HG03025 (cell line): ENCODE measurements around the gene DLST.
"Not testable (repeated sequence)": the region's sequence is repeated elsewhere in the genome, so short reads cannot be mapped to it uniquely, and the experiment has no call there.

Source experiments
- ATAC-seq: cut with Tn5 transposase; IDR thresholded peaks from one replicate; pipeline ENCODE4 v1.9.1; 2021; ENCODE audit warnings: mild to moderate bottlenecking, moderate library complexity; ENCODE audit not compliant: unreplicated experiment, low FRiP score

DLST gene

DNA sequence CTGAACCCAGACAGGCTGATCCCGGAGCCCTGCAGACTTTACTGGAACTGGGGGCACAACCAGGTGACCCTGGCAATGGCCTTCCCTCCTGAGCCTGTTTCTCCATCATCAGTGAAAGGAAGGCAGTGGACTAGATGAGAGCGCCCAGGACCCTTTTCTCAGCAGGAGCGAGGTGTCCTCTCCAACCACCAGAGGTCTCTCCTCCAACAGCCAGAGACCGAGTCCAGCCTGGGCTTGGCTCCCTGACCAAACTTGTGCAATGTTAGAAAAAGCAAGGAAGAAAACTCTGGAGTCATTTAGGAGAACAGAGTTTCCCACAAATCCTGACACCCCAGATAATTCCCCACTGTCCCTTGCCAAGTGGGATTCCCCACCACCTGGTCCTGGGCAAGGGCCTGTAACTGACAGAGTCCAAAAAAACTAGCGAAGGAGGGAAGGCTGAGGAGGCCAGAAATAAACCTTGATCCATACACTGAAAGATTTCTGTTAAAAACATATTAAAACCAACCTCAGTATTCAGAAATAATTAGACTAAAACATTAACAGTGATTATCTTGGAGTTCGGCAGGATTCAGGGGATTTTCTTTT lies 32.4 kb downstream of the DLST start:
- no peak for ATAC-seq

DNA sequence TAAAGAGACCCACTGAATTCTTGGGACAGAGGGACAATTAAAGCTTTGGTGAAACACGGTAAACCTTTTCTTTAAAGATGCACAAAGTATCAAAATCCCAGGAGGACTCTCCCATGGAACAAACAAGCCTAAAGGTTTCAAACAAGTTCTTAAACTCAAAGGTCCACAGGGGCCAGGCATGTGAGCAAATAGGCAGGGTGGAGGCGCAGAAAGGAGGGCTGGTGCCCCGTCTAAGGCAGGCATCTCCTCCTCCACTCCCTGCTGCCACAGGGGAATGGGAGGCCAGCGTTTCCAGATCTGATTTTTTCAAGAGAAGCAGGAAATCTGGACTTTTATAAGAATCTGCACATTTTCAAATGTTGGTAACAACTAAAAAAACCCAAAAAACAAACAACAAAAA lies 33.7 kb downstream of the DLST start:
- ATAC-seq: no peak

DNA sequence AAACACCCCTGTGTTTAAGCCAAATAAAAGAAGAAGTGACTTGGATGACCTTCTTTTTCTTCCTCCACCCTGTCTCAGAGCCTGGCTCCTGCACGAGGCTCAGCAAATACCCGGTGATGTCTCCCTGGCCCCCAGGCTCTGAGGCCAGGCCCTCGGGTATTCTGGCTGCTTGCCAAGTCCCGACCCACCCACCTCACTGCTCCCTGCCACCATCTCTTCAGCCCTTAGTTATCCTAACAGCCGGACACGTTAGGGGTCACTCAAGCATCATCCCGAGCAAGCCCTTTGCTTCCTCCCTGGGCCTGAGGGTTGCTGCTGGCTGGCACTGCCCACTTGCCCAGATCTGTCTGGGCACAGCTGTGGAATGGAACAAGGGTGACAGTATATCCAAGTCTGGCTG lies 34.1 kb downstream of the DLST start:
- no peak for ATAC-seq

DNA sequence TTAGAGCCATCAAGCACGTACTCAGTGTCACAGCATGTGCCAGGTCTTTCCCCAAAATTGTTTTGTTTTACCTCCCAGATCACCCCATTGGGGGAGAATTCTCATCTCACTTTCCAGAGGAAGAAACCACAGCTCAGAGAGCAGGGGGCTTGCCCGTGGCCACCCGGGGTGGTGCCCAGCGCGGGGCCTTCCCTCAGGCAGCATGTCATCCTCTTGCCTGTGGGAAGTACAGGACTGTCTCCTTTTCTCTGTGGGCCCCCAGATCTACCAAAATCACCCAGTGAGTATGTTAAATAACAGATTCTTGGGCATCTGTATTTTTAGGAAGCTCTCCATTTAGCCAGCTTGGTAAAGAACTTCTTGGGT lies 35.4 kb downstream of the DLST start:
- ATAC-seq: no peak

DNA sequence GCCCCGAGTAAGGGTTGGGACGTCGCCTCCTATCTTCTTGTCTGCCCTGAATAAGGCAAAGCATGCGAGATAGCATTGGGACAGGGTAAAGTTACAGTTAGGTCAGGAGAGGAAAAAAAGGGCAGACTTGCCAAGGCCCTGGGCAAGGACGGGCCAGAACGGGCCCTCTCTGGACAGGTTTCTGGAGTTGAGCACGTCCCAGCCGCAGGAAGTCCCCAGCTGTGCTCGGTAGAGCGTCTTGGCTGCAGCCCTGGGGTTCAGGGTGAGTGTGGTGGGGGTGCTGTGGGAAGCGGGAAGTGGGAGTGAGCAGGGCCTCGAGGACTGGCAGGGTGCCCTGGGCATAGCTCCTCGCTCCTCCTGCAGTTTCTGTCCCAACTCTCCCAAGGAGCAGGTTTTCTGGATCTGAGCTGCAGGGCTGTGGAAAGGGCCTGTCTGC lies 35.9 kb downstream of the DLST start:
- ATAC-seq: no peak

DNA sequence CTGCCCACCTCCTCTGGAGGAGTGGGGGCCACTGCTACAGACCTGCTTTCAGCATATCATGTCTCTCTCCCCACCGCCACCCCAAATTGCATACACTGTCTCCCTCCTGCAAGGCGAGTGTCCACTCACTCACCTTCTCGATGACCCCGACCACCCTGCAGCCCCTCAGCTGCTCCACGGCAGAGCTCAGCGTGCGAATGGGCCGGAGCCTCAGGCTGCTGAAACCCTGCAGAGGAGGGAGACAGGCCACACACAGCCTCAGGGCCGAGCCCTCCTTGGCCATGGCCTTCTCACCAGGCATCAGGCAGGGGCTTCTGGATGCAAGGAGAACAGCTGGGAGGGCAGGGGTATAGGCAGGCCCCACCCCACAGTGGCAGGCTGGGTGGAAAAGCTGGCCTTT lies 36.7 kb downstream of the DLST start:
- no peak for ATAC-seq

DNA sequence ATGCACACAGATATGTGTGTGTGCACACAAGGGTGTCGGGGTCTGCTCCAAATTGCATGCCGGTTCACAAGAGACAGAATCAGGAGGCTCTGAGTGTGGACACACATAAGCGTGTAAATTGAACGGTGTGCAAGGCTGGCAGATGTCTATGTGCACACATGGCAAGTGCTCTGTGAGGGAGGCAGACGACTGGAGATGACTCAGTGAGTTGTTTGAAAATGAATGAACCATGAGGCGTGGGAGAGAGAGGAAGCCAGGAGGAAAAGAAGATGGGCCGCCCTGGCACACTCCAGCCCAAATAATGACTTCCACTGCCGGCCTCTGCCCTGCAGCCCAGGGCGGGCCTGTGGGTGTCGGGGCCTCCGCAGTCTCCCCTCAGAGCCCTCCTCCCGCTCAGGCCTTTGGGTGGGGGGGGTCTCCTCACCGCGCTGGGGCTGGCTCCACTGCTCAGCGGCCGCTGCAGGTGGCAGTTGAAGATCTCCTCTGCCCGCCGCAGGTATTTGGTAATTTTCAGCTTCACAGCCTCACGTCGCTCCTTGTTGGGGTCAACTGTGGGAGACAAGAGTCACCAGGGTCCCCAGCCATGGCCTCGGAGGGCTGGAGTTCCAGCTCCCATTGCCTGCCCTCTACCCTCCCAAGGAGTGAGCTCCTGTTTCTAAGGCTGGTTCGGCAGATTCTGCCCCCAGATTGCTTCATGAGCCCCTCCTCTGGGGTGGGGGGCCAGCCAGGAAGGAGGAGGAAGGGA lies 37.9 kb downstream of the DLST start:
- ATAC-seq: no peak

DNA sequence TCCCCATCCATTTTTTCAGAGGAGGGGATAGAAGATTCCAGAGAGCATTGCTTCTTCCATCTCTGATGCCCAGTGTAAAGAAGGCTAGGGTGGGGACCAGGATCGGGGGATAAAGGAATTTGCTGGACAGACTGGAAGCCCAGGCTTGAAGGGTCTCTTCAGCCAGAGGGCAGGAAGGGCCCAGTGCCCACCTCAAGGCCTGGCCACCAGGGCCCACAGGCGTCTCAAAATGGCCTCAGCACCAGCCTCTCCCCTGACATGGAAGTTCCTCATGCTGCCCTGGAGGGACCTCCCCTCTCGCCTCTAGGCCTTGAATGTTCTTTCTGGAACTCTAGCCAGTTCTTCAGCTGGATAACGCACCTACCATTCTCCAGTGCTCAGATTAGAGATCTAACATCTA lies 38.6 kb downstream of the DLST start:
- no peak for ATAC-seq

DNA sequence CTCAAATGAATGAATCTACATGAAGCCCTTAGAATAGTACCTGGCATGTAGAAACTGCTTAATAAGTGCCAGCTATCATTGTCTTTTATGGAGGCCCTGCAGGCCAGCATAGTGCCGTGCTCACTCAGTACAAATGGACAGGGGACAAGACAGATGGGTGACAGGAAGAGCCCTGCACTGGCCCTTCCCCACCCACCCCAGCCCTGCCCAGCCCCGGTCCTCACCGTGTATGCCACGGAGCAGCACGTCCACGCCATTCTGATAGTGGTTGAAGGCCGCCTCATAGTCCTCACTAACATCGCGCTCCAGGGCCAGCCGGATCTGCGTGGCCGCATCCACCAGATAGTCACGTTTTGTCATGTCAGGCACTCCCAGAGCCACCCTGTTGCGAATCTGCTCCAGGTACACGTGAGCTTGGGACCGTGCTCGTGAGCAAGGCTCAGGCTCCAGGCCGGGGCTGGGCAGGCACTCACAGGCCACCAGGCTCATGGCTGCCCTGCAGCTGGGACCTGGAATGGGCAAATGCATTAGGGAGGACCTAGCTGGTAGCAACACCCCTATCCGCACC lies 39.4 kb downstream of the DLST start:
- ATAC-seq: no peak

DNA sequence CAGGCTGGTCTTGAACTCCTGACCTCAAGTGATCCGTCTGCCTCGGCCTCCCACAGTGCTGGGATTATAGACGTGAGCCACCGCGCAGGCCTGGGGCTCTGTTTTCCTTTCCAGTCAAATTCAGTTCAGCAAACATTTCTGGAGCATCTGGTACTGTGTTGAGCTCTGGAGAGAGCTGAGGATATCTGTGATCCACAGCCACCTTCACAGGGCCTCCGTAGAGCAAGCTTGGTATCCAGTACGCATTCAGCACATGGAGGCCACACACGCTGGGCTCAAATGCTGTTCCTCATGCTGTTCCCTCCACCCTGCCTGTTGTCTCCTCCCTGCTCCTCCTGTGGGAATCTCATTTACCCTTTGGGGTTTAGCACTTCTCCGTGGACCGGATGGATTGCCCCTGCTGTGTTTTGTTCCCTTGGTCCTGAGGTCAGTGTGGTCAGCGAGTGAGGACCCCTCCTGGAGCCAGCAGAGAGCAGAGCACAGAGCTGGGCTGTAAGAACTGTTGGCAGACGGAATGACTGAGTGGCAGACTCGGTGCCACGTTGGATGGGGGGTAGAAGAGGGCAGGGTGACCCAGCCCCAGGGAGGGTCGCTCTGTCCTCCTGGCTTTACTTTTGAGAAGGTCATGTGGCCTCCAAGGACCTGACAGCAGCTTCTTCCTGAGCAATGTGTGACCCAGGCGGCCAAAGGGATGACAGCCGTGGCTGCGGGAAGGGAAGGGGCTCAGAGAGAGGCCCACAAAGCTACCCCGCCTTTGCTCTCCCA lies 40.5 kb downstream of the DLST start:
- ATAC-seq: no peak

DNA sequence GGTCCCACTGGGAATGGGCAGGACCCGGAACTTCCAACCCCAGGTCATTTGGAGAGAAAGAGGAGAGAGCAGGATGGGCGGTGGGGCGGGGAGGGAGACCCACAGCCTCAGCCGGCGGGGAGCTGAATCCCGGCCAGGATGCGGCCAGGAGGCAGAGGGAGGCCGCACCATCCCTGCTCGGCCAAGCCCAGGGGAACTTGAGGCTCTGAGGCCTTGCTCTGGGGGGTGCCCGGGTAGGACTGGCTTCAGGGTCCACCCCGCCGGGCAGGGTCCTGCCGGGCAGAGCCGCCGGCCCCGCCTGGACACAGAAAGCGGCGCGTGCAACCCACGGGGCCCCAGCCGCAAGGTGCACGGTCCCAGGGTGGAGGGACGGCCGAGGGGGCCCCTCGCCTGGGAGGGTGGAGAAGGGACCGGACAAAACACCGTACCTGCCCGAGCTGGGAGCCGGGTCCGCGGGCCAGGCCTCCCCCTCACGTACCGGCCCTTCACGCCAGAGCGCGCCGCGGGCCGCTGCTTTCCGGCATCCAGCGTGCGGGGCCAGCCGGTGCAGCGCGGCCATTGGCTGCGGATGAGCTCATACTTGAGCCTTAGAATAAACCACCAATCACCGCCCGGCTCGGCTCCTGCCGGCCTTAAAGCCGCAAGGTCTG lies 41.2 kb downstream of the DLST start, which contains the start of gene RPS6KL1:
TSS of gene RPS6KL1 (minus strand) at position 509 of the 650 bp plus-strand sequence. CDS start 1,719 bp downstream, outside the sequence.
- no peak for ATAC-seq

DNA sequence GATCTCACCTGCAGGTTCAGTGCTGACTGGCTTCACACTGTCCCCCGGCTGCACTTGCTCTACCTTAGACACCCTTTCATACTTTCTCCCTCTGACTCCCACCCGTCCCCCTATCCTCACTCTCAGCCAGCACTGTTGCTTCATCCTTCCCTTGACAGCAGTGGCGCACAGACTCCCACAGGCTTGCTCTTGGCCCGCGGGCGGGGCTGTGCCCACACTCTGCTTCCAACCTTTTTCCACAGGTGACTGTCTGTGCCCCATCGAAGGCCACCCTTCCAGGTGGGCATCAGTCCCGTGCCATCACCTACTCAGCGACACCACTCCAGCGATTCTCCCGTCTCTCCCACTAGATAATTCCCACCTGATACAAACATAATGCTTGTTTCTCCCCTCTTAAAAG lies 42.3 kb downstream of the DLST start:
- no peak for ATAC-seq

DNA sequence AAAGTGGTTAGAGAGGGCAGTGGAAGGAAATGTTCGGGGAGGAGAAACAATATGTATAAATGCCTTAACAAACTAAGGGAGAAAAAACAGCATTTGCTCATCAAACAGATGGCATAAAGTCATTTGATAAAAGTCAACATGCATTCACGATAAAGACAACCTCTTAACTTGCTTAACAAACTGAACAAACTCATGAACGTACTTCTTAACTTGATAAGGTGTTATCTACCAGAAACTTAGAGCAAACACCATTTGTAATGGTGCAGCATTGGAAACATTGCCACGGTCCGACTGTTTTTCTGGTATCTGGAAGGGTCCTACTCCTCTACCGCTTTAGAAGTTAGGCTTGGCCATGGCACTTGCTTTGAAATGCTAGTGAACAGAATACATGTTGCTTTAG lies 45.5 kb downstream of the DLST start:
- no peak for ATAC-seq

DNA sequence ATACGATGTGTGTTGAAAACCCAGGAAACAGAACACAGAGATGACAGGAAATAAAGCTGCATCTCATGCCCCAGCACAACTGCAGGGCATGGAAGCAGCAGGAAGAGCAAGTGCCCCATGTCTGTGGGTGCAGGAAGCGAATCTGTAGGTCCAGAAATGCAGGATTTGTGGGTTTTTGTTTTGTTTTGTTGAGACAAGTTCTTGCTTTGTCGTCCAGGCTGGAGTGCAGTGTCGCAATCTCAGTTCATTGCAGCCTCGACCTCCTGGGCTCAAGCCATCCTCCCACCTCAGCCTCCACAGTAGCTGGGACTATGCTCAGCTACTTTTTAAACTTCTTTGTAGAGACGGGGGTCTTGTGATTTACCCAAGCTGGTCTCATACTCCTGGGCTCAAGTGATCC lies 47.5 kb downstream of the DLST start:
- no peak for ATAC-seq

DNA sequence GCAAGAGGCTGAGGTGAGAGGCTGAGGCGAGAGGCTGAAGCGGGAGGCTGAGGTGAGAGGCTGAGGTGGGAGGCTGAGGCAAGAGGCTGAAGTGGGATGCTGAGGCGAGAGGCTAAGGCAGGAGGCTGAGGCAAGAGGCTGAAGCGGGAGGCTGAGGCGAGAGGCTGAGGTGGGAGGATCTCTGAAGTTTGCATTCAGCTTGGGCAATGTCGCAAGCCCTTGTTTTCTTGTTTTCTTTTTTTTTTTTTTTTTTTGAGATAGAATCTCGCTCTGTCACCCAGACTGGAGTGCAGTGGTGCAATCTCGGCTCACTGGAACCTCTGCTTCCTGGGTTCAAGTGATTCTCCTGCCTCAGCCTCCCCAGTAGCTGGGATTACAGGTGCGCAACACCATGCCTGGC lies 50.0 kb downstream of the DLST start:
- ATAC-seq: not testable (repeated sequence)

DNA sequence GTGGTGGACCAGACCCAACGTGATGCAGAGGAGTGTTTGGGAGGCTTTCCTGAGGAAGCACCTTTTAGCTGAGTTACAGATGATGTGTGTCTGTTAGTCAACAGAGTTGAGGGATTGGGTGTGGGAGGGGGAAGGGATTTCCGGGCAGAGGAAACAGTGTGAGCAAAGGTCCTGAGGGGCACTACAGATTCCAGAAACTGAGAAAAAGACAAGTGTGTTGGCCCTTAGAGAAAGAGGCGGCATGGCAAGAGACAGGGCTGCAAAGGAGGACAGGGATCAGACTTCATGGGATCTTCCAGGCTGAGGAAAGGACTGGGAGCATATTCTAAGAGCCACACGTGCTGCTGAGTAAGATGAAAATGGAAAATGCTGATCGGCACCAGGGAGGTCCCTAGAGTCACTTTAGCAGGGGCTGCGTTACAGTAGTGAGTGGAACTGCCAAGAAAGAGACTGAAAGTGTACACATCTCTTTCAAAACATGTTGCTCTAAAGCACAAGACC lies 50.7 kb downstream of the DLST start:
- no peak for ATAC-seq

DNA sequence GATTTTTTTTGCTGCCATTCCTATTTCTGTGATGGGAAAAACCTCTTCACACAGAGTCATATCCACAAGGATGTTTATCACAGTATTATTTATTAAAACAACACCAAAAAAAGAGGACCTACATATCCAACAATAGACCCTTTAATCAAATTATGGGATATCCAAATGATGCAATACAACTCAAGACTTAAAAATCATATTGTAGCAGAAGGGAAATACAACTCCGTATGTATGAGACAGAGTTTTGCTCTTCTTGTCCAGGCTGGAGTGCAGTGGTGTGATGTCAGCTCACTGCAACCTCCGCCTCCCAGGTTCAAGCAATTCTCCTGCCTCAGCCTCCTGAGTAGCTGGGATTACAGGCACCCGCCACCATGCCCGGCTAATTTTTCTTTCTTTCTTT lies 51.2 kb downstream of the DLST start:
- ATAC-seq: not testable (repeated sequence)

DNA sequence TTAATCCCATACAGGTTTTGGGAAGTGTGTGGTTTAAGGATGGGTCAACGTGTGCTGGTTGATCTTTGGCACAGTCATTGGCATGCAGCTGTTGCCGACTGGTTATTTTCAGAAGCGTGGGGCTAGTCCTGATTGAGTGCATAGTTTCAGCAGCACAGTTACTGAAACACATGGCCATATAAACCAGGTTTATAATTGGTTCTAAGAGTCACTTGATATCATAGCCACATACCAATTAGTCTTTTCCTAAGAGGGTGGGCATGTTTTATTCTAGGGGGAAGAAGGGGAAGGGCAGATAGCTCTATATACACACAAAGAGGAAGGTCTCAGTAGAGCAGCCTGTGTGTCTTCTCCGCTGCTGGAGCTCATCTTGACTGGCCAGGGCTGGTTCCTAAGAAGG lies 52.3 kb downstream of the DLST start:
- ATAC-seq: no peak

DNA sequence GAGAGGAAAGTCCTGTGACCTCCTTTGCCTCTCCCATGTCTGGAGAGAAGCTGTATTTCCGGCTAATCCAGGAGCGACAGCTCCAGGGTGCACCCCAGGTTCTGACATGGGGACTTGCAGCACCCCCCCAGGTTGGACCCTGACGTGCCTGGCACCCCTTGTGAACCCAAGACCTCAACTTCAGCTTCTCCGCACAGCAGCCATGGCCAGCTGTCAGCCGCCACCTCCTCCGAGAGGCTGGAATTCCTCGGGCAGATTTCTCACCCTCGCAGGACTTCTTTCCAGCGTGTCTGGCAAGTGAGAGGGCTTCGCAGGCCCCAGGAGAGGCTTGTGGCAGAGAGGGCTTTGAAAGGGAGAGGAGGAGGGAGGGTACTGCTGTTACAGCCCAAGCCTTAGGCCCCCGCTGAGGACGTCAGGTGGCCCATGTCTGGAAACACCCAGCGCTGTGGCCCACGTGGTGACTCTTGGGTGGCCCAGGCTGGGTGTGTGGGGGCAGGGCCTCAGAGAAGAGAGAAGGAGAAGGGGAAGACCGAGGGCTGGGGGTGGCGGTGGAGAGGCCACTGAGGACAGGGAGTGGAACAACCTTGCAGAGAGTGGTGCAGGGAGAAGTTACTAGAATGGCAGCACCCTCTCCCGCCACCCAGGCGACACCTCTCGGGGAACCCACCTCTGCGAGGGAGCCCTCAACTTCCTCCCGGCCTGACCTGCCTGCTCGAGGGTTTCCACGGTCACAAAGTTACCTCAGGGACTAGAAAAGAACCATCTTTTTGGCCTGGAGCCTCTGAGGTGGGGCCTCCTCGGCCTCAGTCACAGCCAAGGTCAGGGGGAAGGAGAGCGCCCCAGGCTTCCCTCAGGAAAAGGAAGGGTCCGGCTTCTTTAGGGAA lies 53.0 kb downstream of the DLST start:
- ATAC-seq: no peak

DNA sequence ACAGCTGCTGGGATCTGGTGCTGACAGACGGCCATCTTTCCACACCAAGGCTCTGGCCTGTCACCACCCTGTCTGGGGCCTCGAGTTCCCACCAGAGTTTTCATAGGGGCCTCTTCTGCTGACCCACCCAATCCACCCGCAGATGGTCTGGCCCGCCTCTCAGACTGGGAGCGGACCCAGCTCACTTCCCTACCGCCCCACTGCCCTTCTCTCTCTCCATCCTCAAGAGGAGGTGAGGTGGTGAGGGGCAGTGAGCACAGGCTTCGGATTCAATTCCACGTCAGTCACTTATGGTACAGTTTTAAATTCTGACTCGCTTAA lies 53.6 kb downstream of the DLST start:
- ATAC-seq: no peak
